Nephron progenitor cell (in vitro differentiated cells): ENCODE results near the gene LRRC4C.

ENCODE experiments used
- DNase-seq: peaks from one replicate; pipeline ENCODE4 v3.0.0; 2021
- H3K27ac Mint-ChIP-seq: 2 replicates; pipeline ENCODE4 v1.8.0; 2021; ENCODE audit warnings: mild to moderate bottlenecking, moderate library complexity, mixed read lengths
- H3K27me3 Mint-ChIP-seq: 2 replicates; pipeline ENCODE4 v1.8.0; 2021; ENCODE audit warnings: mild to moderate bottlenecking, low read depth, mixed read lengths; ENCODE audit not compliant: poor library complexity
- H3K36me3 Mint-ChIP-seq: 2 replicates; pipeline ENCODE4 v1.8.0; 2021; ENCODE audit warnings: low read depth, mixed read lengths
- H3K4me1 Mint-ChIP-seq: 2 replicates; pipeline ENCODE4 v1.8.0; 2021; ENCODE audit warnings: mixed read lengths
- H3K4me3 Mint-ChIP-seq: 2 replicates; pipeline ENCODE4 v1.8.0; 2021; ENCODE audit warnings: mild to moderate bottlenecking, moderate library complexity, mixed read lengths
- H3K9me3 Mint-ChIP-seq: 2 replicates; pipeline ENCODE4 v1.8.0; 2021; ENCODE audit warnings: mild to moderate bottlenecking, moderate library complexity, mixed read lengths
- CTCF ChIP-seq: fragments of 200-600 bp; sonication (generic); IDR thresholded peaks from 2 replicates; pipeline ENCODE4 v1.5.0; 2021; ENCODE audit warnings: antibody characterized with exemption

The LRRC4C gene

GRCh38 chr11:40095446-40095845 is 1364.0 kb downstream of the LRRC4C start:
- no peak for DNase-seq
- no peak for TF ChIP-seq CTCF
- no peaks in the 10 kb centered on the region for H3K27me3 Mint-ChIP-seq
- peaks cover 6% of the 10 kb centered on the region for H3K9me3 Mint-ChIP-seq
- no peak overlapping the region for H3K27ac Mint-ChIP-seq
- no peak overlapping the region for H3K4me3 Mint-ChIP-seq
- H3K4me1 Mint-ChIP-seq = no peaks in the 10 kb centered on the region
- H3K36me3 Mint-ChIP-seq = no peaks in the 10 kb centered on the region

- Mint-ChIP-seq H3K27ac (no peak overlapping the region), H3K36me3 (no peaks in the 10 kb centered on the region), H3K4me1 (no peaks in the 10 kb centered on the region), H3K9me3 (peaks cover 6% of the 10 kb centered on the region), H3K4me3 (no peak overlapping the region), H3K27me3 (no peaks in the 10 kb centered on the region)
- TF ChIP-seq CTCF = no peak
- DNase-seq = no peak
These were observed 1364.5 kb downstream of the LRRC4C start for GRCh38 chr11:40094954-40095353.

- DNase-seq = no peak
- Mint-ChIP-seq H3K27me3 (no peaks in the 10 kb centered on the region), H3K4me1 (no peaks in the 10 kb centered on the region), H3K27ac (no peak overlapping the region), H3K4me3 (no peak overlapping the region), H3K36me3 (no peaks in the 10 kb centered on the region), H3K9me3 (peaks cover 8% of the 10 kb centered on the region)
- TF ChIP-seq CTCF = no peak
These were observed 1379.0 kb downstream of the LRRC4C start for GRCh38 chr11:40080434-40080833.
